Measurements from ENCODE around the gene PER3. TPM values are rescaled to one million over a fixed set of nuclear protein-coding genes. Genes with fewer than 3 reads are reported as not detected.

The PER3 gene
- total and polyA plus RNA-seq, 9 of the 15 experiments (the other 6 are each of a cell fraction or from before 2014, with no cell fraction given), result 11.9 to 22.5 (median 14.6) TPM

DNA sequence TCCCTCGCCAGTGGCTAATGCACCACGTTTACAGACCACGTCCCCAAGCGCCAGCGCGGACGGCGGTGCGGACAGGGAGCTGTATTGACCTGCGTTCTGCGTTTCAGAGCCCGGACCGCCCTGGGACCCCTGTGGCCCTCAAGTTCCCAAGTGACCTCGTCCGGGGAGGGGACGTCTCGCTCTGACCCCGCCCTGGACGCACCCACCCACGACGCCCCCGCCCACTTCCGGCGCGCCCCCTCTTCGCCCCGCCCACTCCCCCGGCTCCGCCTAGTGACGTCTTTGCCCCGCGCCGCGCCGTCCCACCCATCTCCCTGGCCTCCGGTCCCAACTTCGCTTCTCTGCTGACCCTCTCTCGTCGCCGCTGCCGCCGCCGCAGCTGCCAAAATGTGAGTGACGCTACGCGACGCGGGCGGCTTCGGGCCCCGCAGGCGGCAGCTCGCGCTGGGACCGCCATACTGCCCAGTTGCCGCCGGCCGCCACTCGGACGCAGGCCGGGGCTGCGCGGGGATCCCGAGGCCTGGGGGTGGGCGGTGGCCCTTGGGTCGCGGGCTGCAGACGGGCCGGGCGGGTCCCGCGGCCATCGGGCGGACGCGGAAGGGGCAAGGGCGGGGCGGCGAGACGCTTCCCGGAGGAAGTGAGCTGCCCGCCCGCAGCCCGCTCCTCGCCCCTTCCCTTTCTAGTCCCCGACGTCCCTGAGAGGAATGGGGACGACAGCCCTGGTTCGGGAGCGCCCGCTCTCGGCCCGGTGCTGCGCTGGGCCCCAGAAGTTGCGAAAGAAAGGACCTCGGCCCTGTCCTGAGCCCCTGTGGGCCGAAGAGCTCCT is 12.9 kb upstream of the PER3 start, which contains the start of gene VAMP3 (continued):
- TF ChIP-seq ZKSCAN8 (CRISPR knock-in tag; IDR thresholded peaks at IDR 0.05) (no peak), TCF7L2 (IDR thresholded peaks at IDR 0.05; ENCODE audit: low read depth, low read length) (no peak), CBX3 (IDR thresholded peaks at IDR 0.05; ENCODE audit: borderline replicate concordance in 1 of 2, low read length in 2 of 2) (0 out of 3 replicates have a peak, but pooled peaks of 1 of the 2 experiments have one; percentile 9), ZEB2 (IDR thresholded peaks at IDR 0.05) (no peak), KDM5B (IDR thresholded peaks at IDR 0.05; ENCODE audit: insufficient replicate concordance, low read depth, low read length) (peak; percentile 45), POLR2A (conservative IDR thresholded peaks at IDR 0.05) (peak; percentile 82), NRF1 (conservative IDR thresholded peaks at IDR 0.05 in 1 of 2, IDR thresholded peaks at IDR 0.05 in 1 of 2) (peak in 1 of 2 experiments; percentile 49; a peak in 2 of 4 replicates), C11orf30 (IDR thresholded peaks at IDR 0.05; ENCODE audit: low read depth) (peak; percentile 93), GABPA (tag; conservative IDR thresholded peaks at IDR 0.05; ENCODE audit: low read depth) (peak; percentile 93), ETV5 (CRISPR knock-in tag; IDR thresholded peaks at IDR 0.05; ENCODE audit: low read depth) (peak; percentile 12; the same call in 1 of the 2 replicates), SPI1 (IDR thresholded peaks at IDR 0.05; ENCODE audit: borderline replicate concordance, low read depth, low read length) (peak; percentile 27; the same call in 1 of the 2 replicates), TCF3 (CRISPR knock-in tag; IDR thresholded peaks at IDR 0.05) (no peak), KLF1 (tag; IDR thresholded peaks at IDR 0.05) (0 out of 2 replicates have a peak, but pooled peaks have one; percentile 44)
- TF ChIP-seq, protein P1, sequence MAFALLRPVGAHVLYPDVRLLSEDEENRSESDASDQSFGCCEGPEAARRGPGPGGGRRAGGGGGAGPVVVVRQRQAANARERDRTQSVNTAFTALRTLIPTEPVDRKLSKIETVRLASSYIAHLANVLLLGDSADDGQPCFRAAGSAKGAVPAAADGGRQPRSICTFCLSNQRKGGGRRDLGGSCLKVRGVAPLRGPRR (CRISPR knock-in tag; IDR thresholded peaks at IDR 0.05), result no peak
- TF ChIP-seq, protein P2, sequence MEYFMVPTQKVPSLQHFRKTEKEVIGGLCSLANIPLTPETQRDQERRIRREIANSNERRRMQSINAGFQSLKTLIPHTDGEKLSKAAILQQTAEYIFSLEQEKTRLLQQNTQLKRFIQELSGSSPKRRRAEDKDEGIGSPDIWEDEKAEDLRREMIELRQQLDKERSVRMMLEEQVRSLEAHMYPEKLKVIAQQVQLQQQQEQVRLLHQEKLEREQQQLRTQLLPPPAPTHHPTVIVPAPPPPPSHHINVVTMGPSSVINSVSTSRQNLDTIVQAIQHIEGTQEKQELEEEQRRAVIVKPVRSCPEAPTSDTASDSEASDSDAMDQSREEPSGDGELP (CRISPR knock-in tag; IDR thresholded peaks at IDR 0.05; ENCODE audit: borderline replicate concordance), result peak; percentile 57
- TF ChIP-seq, protein P3, sequence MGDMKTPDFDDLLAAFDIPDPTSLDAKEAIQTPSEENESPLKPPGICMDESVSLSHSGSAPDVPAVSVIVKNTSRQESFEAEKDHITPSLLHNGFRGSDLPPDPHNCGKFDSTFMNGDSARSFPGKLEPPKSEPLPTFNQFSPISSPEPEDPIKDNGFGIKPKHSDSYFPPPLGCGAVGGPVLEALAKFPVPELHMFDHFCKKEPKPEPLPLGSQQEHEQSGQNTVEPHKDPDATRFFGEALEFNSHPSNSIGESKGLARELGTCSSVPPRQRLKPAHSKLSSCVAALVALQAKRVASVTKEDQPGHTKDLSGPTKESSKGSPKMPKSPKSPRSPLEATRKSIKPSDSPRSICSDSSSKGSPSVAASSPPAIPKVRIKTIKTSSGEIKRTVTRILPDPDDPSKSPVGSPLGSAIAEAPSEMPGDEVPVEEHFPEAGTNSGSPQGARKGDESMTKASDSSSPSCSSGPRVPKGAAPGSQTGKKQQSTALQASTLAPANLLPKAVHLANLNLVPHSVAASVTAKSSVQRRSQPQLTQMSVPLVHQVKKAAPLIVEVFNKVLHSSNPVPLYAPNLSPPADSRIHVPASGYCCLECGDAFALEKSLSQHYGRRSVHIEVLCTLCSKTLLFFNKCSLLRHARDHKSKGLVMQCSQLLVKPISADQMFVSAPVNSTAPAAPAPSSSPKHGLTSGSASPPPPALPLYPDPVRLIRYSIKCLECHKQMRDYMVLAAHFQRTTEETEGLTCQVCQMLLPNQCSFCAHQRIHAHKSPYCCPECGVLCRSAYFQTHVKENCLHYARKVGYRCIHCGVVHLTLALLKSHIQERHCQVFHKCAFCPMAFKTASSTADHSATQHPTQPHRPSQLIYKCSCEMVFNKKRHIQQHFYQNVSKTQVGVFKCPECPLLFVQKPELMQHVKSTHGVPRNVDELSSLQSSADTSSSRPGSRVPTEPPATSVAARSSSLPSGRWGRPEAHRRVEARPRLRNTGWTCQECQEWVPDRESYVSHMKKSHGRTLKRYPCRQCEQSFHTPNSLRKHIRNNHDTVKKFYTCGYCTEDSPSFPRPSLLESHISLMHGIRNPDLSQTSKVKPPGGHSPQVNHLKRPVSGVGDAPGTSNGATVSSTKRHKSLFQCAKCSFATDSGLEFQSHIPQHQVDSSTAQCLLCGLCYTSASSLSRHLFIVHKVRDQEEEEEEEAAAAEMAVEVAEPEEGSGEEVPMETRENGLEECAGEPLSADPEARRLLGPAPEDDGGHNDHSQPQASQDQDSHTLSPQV (IDR thresholded peaks at IDR 0.05), result no peak
- TF ChIP-seq, protein P4, sequence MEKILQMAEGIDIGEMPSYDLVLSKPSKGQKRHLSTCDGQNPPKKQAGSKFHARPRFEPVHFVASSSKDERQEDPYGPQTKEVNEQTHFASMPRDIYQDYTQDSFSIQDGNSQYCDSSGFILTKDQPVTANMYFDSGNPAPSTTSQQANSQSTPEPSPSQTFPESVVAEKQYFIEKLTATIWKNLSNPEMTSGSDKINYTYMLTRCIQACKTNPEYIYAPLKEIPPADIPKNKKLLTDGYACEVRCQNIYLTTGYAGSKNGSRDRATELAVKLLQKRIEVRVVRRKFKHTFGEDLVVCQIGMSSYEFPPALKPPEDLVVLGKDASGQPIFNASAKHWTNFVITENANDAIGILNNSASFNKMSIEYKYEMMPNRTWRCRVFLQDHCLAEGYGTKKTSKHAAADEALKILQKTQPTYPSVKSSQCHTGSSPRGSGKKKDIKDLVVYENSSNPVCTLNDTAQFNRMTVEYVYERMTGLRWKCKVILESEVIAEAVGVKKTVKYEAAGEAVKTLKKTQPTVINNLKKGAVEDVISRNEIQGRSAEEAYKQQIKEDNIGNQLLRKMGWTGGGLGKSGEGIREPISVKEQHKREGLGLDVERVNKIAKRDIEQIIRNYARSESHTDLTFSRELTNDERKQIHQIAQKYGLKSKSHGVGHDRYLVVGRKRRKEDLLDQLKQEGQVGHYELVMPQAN (IDR thresholded peaks at IDR 0.05; ENCODE audit: borderline replicate concordance), result peak; percentile 75; the same call in 1 of the 2 replicates
- TF ChIP-seq, protein P5, sequence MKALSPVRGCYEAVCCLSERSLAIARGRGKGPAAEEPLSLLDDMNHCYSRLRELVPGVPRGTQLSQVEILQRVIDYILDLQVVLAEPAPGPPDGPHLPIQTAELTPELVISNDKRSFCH (CRISPR knock-in tag; IDR thresholded peaks at IDR 0.05), result no peak
- TF ChIP-seq, protein P5 (tag; IDR thresholded peaks at IDR 0.05), result no peak

Measured in K562 (cell line).